ENCODE results near the gene ZBTB21.
"Not testable (repeated sequence)": the region's sequence is repeated elsewhere in the genome, so short reads cannot be mapped to it uniquely, and the experiment has no call there.

Gene ZBTB21

DNA sequence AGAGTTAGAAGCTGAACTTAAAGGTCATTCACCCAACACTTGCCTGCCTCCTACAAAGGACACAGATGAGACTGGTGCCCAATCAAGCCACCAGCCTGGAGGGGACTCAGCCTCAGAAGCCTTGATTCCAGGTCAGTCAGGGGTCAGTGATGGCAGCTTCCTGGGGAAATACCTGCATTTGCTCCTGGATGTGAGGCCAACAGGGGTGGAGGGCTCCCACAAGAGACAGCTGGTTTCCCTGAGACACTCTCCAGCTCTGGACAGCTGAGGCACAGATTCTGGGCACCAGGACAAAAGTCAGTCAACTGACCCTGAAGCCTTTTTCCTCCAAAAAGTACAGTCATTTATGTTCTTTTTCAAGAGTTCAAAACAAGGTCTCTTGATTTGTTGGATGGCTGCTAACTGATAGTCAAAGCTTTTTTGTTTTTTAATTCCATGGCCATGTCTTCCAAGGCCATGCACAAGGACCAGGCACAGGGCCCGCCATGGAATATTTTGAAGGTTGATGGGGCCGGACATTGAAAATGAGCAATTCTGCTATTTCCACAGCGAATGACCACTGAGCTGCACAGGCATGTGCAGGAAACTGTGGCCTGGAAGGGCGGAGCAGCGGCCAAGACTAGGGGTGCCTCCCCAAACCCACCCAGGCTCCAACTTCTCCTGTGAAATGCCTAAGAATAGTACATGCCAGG, 58.1 kb downstream of the ZBTB21 start:
- DNase-seq (ENCODE audit: low spot score), result no peak

DNA sequence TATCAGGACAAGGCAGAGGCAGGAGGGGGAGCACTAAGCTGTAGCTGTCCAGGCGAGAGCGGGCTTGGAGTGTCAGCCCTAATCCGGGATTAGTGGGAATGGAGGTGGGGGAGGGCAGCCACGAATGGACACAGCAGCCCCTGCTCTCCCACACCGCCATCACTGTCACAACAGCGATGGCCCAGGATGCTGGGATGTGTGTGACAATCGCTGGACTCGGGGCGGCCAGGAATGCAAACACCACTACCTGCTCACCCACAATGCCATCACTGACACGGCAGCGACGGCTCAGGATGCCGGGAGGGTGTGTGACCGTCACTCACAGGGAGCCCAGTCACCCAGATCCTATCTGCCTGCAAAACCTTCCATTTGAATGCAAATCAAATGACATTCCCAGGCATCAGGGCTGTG, 59.2 kb downstream of the ZBTB21 start:
- no peak for DNase-seq (ENCODE audit: low spot score)

DNA sequence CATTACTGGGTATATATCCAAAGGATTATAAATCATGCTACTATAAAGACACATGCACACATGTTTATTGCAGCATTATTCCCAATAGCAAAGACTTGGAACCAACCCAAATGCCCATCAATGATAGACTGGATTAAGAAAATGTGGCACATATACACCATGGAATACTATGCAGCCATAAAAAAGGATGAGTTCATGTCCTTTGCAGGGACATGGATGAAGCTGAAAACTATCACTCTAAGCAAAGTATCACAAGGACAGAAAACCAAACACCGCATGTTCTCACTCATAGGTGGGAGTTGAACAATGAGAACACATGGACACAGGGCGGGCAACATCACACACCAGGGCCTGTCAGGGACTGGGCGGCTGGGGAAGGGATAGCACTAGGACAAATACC, 60.5 kb downstream of the ZBTB21 start:
- DNase-seq (ENCODE audit: low spot score), result not testable (repeated sequence)

DNA sequence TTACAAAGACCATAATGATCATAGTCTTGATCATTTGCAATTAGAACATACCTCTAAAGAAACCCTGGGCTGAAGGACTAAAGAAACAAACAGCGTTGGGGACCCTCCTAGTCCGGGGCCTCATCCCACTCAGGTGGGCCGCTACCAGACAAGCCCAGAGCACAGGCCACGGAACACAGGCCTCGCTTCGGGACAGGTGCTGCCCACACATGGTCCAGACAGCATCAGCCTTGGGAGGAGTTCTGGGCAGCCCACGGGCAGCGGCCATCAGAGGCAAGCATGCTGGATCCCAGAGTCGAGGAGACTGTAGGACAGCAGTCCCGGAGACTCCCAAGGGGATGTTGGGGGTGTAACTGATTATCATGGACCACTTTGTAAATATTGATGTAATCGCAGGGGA, 61.3 kb downstream of the ZBTB21 start:
- no peak for DNase-seq (ENCODE audit: low spot score)

DNA sequence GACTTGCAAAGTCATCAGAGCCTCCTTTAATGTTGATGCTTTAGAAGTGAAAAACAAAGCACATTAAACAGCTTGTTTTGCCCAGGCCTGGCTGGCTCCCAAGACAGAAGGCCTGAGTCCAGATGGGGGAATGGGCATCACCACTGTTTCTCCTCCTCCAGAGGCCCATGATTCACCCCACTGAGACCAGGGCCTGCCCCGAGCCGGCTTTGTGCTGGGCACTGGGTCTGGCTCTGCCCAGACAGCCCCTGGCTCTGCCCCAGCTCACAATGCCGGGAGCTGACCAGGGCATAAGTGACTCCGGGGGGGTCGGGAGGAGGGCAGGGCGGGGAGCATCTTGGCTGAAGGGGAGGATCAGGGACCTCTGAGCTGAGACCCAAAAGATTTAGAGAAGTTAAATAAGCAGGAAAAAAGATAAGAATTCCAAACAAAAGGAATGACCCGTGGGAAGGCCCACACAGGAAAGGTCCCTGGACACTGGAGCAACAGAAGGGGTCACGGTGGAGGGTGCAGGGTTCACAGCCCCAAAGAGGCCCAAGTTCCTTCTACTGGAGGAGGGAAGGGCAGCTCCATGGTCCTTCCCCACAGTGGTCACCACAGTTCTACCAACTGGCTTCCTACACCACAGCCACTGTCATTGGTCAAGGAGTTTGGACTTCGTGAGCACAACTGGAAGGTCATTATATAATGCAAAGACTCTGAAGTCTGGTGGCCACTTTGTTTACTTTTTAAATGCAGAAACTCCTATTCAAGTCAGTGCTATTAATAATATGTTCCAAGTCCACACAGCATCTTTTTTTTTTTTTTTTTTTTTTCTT, 61.9 kb downstream of the ZBTB21 start:
- DNase-seq (ENCODE audit: low spot score), result peak; percentile 96

DNA sequence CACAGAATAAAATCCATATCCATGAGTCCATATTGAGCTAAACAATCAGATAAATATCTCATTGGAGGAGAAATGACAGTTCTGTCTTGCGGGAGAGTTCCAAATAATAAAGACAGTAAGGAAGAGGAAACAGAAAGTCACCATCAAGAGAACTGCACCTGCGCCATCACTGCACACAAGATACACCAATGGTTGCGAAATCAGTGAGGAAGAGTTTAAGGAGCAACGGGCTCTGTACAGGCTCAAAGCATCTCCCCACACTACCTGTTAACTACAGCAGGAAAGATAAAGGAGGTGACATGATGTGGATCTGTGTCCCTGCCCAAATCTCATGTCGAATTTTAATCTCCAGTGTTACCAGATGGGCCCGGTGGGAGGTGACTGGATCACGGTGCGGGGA, 64.2 kb downstream of the ZBTB21 start:
- DNase-seq (ENCODE audit: low spot score), result no peak

DNA sequence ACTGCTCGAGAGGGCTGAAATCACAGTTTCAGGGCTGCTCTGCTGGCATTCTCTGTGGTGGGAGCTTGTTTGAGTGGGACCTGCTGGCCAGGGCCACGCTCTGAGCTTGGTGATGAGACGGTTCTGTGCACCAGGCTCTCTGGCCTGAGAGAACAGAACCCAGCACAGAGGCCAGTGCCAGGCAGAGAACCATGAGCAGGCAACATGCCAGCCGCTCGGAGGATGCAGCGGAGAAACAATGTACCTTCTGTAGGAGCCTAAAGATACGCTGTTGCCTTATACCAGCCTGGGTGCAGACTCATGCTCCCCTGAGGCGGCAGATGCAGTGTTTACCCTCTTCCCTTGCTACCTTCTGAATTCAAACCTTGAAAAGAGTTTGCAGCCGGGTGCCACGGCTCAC, 66.3 kb downstream of the ZBTB21 start:
- peak; percentile 85 for DNase-seq (ENCODE audit: low spot score)

DNA sequence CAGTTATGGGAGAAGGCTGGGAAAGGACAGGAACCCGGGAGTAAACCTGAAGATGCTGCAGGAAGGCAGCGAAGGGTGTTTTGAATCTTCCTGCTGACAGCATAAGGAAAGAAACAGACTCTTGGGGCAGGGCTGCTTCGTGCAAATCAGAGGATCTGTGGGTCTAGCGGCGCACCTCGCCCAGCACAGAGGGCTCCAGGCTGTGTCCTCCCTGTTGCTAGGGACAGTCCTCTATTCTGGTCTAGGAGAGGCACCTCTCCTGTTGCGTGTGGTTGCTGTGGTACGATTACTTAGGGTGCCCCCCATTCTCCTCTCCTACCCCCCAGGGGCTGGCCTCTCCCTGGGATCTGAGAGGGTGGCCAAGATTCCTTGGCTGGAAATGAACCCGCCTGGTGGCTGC, 67.7 kb downstream of the ZBTB21 start:
- no peak for DNase-seq (ENCODE audit: low spot score)

DNA sequence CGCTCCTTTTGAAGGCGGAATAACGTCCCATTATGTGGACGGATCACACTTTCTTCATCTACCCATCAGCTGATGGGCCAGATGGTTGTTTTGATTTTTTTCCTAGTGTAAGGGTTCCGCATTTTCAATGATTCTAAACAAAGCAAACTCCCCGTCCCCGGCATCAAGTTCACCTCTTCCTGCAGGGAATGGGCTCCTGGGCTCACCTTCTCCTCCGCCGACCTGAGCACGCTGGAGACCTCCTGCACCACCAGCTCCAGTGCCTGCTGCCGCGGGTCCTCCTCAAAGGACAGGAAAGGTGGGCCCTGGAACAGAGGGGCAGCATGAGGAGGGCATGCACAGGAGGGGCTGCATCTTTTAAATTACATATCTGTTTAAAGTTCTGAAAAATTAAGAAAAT, 68.2 kb downstream of the ZBTB21 start:
- no peak for DNase-seq (ENCODE audit: low spot score)

DNA sequence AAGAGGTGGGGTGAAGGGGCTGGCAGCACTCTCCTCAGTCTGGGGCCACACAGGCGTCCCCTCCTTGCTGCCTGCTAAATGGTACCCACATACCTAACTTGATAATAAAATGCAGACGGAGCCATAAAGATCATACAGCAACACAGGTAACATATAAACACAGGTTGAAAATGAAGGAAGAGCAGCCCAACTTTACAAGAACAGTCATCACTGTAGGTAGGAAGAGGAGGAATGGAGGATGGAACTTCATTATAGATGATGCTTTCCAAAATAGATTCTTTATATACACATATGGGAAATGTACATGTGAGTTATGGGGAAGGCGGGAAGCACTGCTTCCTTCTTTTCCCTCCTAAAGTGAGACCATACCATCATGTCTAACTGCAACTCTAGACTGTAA, 69.7 kb downstream of the ZBTB21 start:
- no peak for DNase-seq (ENCODE audit: low spot score)

DNA sequence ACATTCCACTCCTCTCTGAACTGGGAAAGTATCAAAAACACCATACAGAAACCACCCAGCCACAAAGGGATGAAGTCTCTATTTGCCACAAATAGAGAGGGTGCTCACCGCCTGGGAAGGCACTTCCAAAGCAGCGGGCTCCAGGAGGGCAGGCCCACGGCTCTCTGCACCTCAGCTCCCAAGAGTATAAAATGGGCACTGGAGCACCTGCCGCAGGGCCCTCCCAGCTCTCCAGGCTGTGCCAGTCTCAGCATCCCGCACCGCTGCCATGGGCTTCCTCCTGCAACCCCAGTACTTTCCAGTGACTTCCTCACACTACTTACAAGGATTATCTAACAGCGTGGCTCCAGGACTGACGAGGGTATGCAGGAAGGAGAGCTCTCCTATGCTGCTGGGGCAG, 70.8 kb downstream of the ZBTB21 start:
- DNase-seq (ENCODE audit: low spot score), result no peak

Data from pons (tissue), 1 donor.